Measurements from ENCODE around the gene SLC25A21. TPM values are rescaled to one million over a fixed set of nuclear protein-coding genes. Genes with fewer than 3 reads are reported as not detected.

SLC25A21 gene
- total RNA-seq, 2 experiments from 2014 or later: not detected

GRCh38 chr14:36723530-36723929 lies 448.9 kb downstream of the SLC25A21 start:
- ChIA-PET CTCF (no interaction called here), POLR2A (no interaction called here)
- Histone ChIP-seq H3K27ac (ENCODE audit: low read depth in 1 of 2, low read length in 2 of 2) (no peak overlapping the region), H3K4me3 (ENCODE audit: low read length) (no peak overlapping the region), H3K36me3 (ENCODE audit: insufficient read depth, low read length) (no peaks in the 10 kb centered on the region), H3K27me3 (ENCODE audit: control insufficient read depth in 1 of 2, insufficient read depth in 2 of 2, low read length in 2 of 2) (no peaks in the 10 kb centered on the region), H3K9me3 (ENCODE audit: control insufficient read depth in 1 of 2, insufficient read depth in 1 of 2, low read length in 2 of 2) (peaks cover 0 to 6% of the 10 kb centered on the region in 2 experiments), H3K4me1 (ENCODE audit: insufficient read depth, low read length) (no peaks in the 10 kb centered on the region)
- Mint-ChIP-seq H3K4me3 (no peak overlapping the region), H3K36me3 (ENCODE audit: low read depth) (no peaks in the 10 kb centered on the region), H3K27ac (no peak overlapping the region), H3K9me3 (no peaks in the 10 kb centered on the region), H3K27me3 (peaks cover 7% of the 10 kb centered on the region), H3K4me1 (ENCODE audit: low read depth) (no peaks in the 10 kb centered on the region)
- no peak for TF ChIP-seq CTCF (IDR thresholded peaks at IDR 0.05)
- ATAC-seq (ENCODE audit: poor library complexity) (no peak), DNase-seq (no peak)
- intact Hi-C loops (cut with DNase I, micrococcal nuclease): no loop called here

- H3K9me3 ChIP-seq (ENCODE audit: control insufficient read depth in 1 of 2, insufficient read depth in 1 of 2, low read length in 2 of 2): peaks cover 0 to 3% of the 10 kb centered on the region in 2 experiments
- no peak for DNase-seq
- no peak overlapping the region for H3K27ac ChIP-seq (ENCODE audit: low read depth in 1 of 2, low read length in 2 of 2)
- ChIA-PET POLR2A (no interaction called here), CTCF (no interaction called here)
- intact Hi-C loops (cut with DNase I, micrococcal nuclease): no loop called here
- Mint-ChIP-seq H3K9me3 (no peaks in the 10 kb centered on the region), H3K27ac (no peak overlapping the region), H3K4me1 (ENCODE audit: low read depth) (no peaks in the 10 kb centered on the region), H3K4me3 (no peak overlapping the region), H3K36me3 (ENCODE audit: low read depth) (no peaks in the 10 kb centered on the region), H3K27me3 (peaks cover 7% of the 10 kb centered on the region)
- H3K4me1 ChIP-seq (ENCODE audit: insufficient read depth, low read length): no peaks in the 10 kb centered on the region
- ATAC-seq (ENCODE audit: poor library complexity): no peak
- TF ChIP-seq CTCF (IDR thresholded peaks at IDR 0.05): no peak
- H3K4me3 ChIP-seq (ENCODE audit: low read length): no peak overlapping the region
- no peaks in the 10 kb centered on the region for H3K36me3 ChIP-seq (ENCODE audit: insufficient read depth, low read length)
- no peaks in the 10 kb centered on the region for H3K27me3 ChIP-seq (ENCODE audit: control insufficient read depth in 1 of 2, insufficient read depth in 2 of 2, low read length in 2 of 2)
These were observed 450.5 kb downstream of the SLC25A21 start for GRCh38 chr14:36721877-36722276.

- Mint-ChIP-seq H3K4me1 (ENCODE audit: low read depth) (no peaks in the 10 kb centered on the region), H3K4me3 (no peak overlapping the region), H3K27ac (no peak overlapping the region), H3K9me3 (peaks cover 2% of the 10 kb centered on the region), H3K27me3 (peaks cover 6% of the 10 kb centered on the region), H3K36me3 (ENCODE audit: low read depth) (no peaks in the 10 kb centered on the region)
- Histone ChIP-seq H3K4me1 (ENCODE audit: insufficient read depth, low read length) (no peaks in the 10 kb centered on the region), H3K4me3 (ENCODE audit: low read length) (no peak overlapping the region), H3K27ac (ENCODE audit: low read depth in 1 of 2, low read length in 2 of 2) (no peak overlapping the region), H3K9me3 (ENCODE audit: control insufficient read depth in 1 of 2, insufficient read depth in 1 of 2, low read length in 2 of 2) (peaks cover 0 to 3% of the 10 kb centered on the region in 2 experiments), H3K27me3 (ENCODE audit: control insufficient read depth in 1 of 2, insufficient read depth in 2 of 2, low read length in 2 of 2) (no peaks in the 10 kb centered on the region), H3K36me3 (ENCODE audit: insufficient read depth, low read length) (no peaks in the 10 kb centered on the region)
- ChIA-PET CTCF (no interaction called here), POLR2A (no interaction called here)
- ATAC-seq (ENCODE audit: poor library complexity): no peak
- TF ChIP-seq CTCF (IDR thresholded peaks at IDR 0.05): no peak
- DNase-seq: no peak
- intact Hi-C loops (cut with DNase I, micrococcal nuclease): no loop called here
These were observed 451.7 kb downstream of the SLC25A21 start for GRCh38 chr14:36720657-36721056.

Data from CD4-positive, alpha-beta T cell (primary cell).